ENCODE data around the gene KIRREL2.
"Not testable (repeated sequence)": the region's sequence is repeated elsewhere in the genome, so short reads cannot be mapped to it uniquely, and the experiment has no call there.

The KIRREL2 gene

GRCh38 chr19:35899547-35900214, 43.0 kb downstream of the KIRREL2 start:
- DNase-seq: peak; percentile 33 to 58

DNA sequence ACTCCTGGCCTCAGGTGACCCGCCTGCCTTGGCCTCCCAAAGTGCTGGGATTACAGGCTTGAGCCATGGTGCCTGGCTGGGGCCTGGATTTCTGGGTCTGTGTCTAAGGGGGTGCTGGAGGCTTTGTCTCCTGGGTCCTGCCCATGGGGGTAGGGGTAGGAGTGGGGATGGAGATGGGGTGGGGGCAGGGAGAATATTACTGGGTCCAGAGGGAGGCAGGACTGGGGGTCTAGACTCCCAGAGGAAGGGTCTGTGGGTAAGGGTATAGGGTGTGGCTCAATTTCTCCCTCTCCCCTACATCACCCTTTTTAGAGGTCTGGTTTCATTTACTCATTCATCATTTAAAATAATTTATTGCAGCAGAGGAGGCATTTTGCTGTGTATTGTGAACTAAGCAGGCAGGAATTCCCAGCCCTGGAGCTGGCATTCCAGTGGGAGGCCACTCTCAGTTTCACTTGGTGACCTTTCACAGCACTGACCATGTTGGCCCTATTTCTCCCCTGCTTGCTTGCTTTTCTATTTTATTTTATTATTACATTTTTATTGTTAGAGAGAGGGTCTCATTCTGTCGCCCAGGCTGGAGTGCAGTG, 44.4 kb downstream of the KIRREL2 start:
- no peak for DNase-seq

DNA sequence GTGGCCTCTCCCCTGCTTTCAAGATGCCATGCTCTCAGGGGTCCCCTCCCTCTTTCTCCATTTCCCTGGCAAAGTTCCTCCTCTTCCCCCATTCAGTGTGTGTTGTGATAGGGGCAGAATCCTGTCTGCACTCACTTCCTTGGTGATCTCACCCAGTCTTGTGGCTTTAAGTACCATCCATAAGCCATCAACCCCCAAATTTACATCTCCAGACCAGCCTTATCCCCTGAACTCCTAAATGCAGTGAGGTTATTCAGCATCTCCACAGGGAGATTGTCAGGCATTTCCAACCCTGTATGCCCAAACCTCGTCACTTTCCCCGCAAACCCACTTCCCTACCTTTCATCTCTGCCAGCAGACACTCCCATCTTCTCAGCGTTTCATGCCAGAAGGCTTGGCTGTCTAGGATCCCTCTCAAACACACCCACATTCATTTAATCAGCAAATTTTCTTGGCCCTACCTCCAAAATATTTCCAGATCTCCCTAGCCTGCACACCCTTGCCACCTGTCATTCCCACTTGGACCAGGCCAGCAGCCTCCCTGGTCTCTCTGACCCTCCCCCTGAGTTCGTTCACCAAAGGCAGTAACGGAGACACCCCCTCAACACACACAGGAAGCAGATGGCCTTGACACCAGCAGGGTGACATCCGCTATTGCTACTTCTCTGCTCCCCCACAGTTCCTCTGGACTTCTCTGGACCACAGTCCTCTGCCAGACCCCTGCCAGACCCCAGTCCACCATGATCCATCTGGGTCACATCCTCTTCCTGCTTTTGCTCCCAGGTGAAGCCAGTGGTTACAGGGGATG, 45.3 kb downstream of the KIRREL2 start, which contains the start of gene HCST:
HCST (plus strand) TSS at position 676 of the 808 bp plus-strand sequence; CDS start at position 741, 65 bp downstream.
- no peak for DNase-seq

DNA sequence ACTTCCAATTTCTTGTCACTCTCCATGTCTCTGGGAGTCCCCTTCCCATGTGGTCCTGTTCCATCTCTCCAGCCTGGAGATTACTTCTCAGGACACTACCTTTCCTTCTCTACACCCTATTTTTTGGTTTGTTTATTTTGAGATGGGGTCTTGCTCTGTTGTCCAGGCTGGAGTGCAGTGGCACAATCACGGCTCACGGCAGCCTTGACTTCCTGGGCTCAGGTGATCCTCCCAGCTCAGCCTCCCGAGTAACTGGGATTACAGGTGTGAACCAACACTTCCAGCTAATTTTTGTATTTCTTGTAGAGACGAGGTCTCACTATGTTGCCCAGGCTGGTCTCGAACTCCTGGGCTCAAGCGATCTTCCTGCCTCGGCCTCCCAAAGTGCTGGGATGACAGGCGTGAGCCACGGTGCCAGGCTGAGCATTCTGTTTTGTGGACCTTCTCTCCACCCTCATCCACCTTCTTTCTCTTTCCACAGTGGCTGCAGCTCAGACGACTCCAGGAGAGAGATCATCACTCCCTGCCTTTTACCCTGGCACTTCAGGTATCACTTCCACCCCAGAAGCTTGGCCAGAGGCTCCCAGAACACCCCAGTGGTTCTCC, 46.3 kb downstream of the KIRREL2 start:
- DNase-seq: no peak

- no peak for DNase-seq
Observed at GRCh38 chr19:35903550-35904179, 47.0 kb downstream of the KIRREL2 start.

GRCh38 chr19:35904311-35905068, 47.8 kb downstream of the KIRREL2 start:
- no peak for DNase-seq

GRCh38 chr19:35905178-35905727, 48.5 kb downstream of the KIRREL2 start:
- no peak for DNase-seq

DNA sequence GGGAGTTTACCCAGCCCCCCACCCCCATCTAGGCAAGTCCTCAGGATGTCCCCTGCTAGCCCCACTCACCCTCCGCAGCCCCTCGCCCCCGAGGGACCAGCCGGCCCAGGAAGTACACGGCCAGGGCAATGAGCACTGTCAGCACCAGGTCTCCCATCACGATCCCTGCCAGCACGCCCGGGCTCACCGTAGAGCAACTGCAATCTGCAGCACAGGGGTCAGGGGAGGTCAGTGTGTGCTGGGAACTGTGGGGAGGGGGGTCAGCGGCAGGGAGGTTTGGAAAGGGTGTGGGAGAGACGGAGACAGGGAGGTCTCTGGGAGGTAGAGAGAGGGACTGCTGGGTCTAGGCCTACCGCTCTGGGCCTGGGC, 50.6 kb downstream of the KIRREL2 start:
- no peak for DNase-seq

- no peak for DNase-seq
Observed at GRCh38 chr19:35908010-35908441, 51.3 kb downstream of the KIRREL2 start, which contains the start of gene TYROBP. TYROBP (minus strand) TSS chr19:35908295; CDS start chr19:35908228, 67 bp downstream.

DNA sequence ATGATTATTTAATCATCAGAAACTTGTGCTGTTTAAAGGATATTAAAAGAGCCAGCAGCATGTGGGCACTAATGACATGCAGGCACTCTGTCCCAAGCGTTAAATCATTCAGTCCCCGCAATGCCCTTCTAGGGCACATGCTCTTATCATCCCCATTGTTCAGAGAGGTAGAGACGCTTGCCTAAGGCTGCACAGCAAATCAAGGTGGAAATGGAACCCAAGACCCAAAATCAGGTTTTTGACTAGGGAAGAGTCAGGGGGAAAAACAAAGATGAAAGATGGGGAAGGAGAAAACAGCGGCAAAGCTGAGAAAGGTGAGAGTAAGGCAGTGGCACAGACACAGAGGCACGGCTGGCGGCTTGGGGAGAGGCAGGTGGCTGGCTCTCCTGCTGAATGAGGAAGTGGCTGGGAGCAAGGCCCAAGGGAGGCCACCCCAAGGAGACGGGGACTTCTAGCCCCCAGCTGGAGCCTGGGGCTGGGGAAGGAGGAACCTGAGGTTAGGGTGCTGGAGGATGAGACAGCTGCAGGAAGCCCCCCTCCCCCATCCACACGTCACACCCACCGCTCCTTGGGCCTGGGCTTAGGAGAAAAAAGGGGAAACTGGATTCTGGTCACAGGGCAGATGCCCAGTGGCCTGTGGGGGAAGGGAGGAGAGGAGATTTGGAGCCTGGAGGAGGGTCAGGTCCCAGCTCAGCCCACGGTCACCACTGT, 52.4 kb downstream of the KIRREL2 start:
- DNase-seq: no peak

- DNase-seq: no peak
Observed at GRCh38 chr19:35909684-35910035, 52.9 kb downstream of the KIRREL2 start.

- DNase-seq: not testable (repeated sequence)
Observed at GRCh38 chr19:35910355-35910754, 53.6 kb downstream of the KIRREL2 start.

GRCh38 chr19:35911173-35911572, 54.5 kb downstream of the KIRREL2 start:
- DNase-seq: no peak

DNA sequence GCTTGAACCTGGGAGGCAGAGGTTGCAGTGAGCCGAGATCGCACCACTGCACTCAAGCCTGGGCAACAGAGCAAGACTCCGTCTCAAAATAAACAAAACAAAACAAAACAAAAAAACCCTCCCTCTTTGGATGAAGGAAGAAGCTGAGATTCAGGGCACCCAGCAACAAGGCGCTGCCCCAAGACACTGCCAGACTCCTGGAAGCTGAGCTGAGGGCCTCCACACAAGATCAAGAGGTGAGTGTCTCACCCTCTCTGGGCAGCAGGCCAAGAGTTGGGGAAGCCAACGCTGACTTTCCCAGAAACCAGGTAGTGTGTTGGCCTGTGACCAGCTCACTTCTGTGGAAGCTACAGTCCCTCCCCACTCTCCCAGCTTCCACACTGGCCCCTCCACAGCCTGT, 55.1 kb downstream of the KIRREL2 start:
- no peak for DNase-seq

- DNase-seq: no peak
Observed at GRCh38 chr19:35913589-35913988, 56.9 kb downstream of the KIRREL2 start.

DNA sequence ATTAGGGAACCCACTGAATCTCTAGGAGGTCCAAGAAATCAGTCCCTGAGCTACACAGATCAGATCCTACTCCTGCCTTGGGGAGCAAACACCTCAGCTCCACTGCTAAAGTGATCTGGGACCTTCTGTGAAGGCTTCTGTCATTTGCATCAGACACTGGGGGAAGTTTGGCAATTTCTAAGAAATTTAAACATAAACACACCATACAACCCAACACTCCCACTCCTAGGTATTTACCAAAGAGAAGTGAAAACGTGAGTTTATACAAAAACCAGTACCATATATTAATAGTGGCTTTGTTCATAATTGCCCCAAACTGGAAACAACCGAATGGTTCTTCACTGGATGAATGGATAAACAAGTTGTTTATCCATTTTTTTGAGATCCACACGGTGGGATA, 58.7 kb downstream of the KIRREL2 start:
- no peak for DNase-seq
